Embryonic facial prominence (tissue), 1 donor: Measurements from ENCODE around the gene DAB2IP.

Experiments used
- DNase-seq: peaks from one replicate; pipeline ENCODE4 v3.0.0-alpha.2; 2016; ENCODE audit errors: extremely low spot score

Gene DAB2IP

GRCh38 chr9:121760571-121760970 lies 109.1 kb downstream of the DAB2IP start:
- no peak for DNase-seq

- no peak for DNase-seq
Measured at GRCh38 chr9:121763131-121763530, 111.7 kb downstream of the DAB2IP start.

GRCh38 chr9:121763561-121764370 lies 112.3 kb downstream of the DAB2IP start:
- DNase-seq: no peak

- DNase-seq: no peak
Measured at GRCh38 chr9:121764371-121764730, 112.9 kb downstream of the DAB2IP start.

GRCh38 chr9:121765021-121765950 lies 113.9 kb downstream of the DAB2IP start:
- no peak for DNase-seq

GRCh38 chr9:121766081-121766683 lies 114.7 kb downstream of the DAB2IP start:
- no peak for DNase-seq

- no peak for DNase-seq
Measured at GRCh38 chr9:121767171-121767769, 115.8 kb downstream of the DAB2IP start.

- DNase-seq: no peak
Measured at GRCh38 chr9:121768416-121769015, 117.1 kb downstream of the DAB2IP start.

GRCh38 chr9:121769939-121770338 lies 118.5 kb downstream of the DAB2IP start:
- DNase-seq: no peak

- no peak for DNase-seq
Measured at GRCh38 chr9:121770415-121771273, 119.2 kb downstream of the DAB2IP start.

- DNase-seq: no peak
Measured at GRCh38 chr9:121771418-121771817, 120.0 kb downstream of the DAB2IP start.

- no peak for DNase-seq
Measured at GRCh38 chr9:121771851-121772599, 120.6 kb downstream of the DAB2IP start.

- DNase-seq: no peak
Measured at GRCh38 chr9:121772600-121773285, 121.3 kb downstream of the DAB2IP start.

- no peak for DNase-seq
Measured at GRCh38 chr9:121773286-121773953, 122.0 kb downstream of the DAB2IP start.

GRCh38 chr9:121773954-121774714 lies 122.7 kb downstream of the DAB2IP start:
- no peak for DNase-seq

- DNase-seq: no peak
Measured at GRCh38 chr9:121774715-121775613, 123.5 kb downstream of the DAB2IP start.
